ACC112 (cell line): Measurements from ENCODE around the gene ME1.
"Not testable (repeated sequence)": the region's sequence is repeated elsewhere in the genome, so short reads cannot be mapped to it uniquely, and the experiment has no call there.

ENCODE experiments used
- H2AFZ ChIP-seq: fragments of 200-600 bp; sonication (generic); one replicate; pipeline ENCODE4 v1.6.0; 2017; ENCODE audit warnings: antibody characterized with exemption, low read length; ENCODE audit not compliant: unreplicated experiment
- H3K27ac ChIP-seq: fragments of 200-600 bp; sonication (generic); 2 replicates; pipeline ENCODE4 v1.5.1; 2014; ENCODE audit warnings: low read depth, mild to moderate bottlenecking, antibody characterized with exemption, low read length, moderate library complexity
- H3K27me3 ChIP-seq: fragments of 200-600 bp; sonication (generic); 2 replicates; pipeline ENCODE4 v1.6.1; 2014; ENCODE audit warnings: mild to moderate bottlenecking, antibody characterized with exemption, low read length, moderate library complexity, mixed read lengths; ENCODE audit not compliant: insufficient read depth
- H3K36me3 ChIP-seq: fragments of 200-600 bp; sonication (generic); 2 replicates; pipeline ENCODE4 v1.6.1; 2016; ENCODE audit warnings: mild to moderate bottlenecking, antibody characterized with exemption, low read length, moderate library complexity, mixed read lengths; ENCODE audit not compliant: insufficient read depth
- H3K4me1 ChIP-seq: fragments of 200-600 bp; sonication (generic); one replicate; pipeline ENCODE4 v1.6.1; 2016; ENCODE audit warnings: low read length, mixed read lengths; ENCODE audit not compliant: insufficient read depth, unreplicated experiment, control insufficient read depth
- H3K4me3 ChIP-seq: fragments of 200-600 bp; sonication (generic); 2 replicates; pipeline ENCODE4 v1.5.1; 2014; ENCODE audit warnings: mild to moderate bottlenecking, low read depth, low read length
- H3K79me2 ChIP-seq: fragments of 200-600 bp; sonication (generic); one replicate; pipeline ENCODE4 v1.6.0; 2016; ENCODE audit warnings: low read length; ENCODE audit not compliant: control insufficient read depth, unreplicated experiment, insufficient read depth

The ME1 gene

GRCh38 chr6:83362349-83362748 is 68.5 kb downstream of the ME1 start:
- H3K4me3 ChIP-seq, H2AFZ ChIP-seq, H3K79me2 ChIP-seq, H3K36me3 ChIP-seq, H3K27me3 ChIP-seq, H3K27ac ChIP-seq, H3K4me1 ChIP-seq: not testable (repeated sequence)

- no peak overlapping the region for H2AFZ ChIP-seq
- no peak overlapping the region for H3K27ac ChIP-seq
- H3K27me3 ChIP-seq, result no peaks in the 10 kb centered on the region
- H3K4me1 ChIP-seq, result peaks cover 14% of the 10 kb centered on the region
- H3K79me2 ChIP-seq, result no peaks in the 10 kb centered on the region
- H3K4me3 ChIP-seq, result no peak overlapping the region
- H3K36me3 ChIP-seq, result peaks cover 7% of the 10 kb centered on the region; the same call in 1 of the 2 replicates
Measured at GRCh38 chr6:83359638-83360037, 71.2 kb downstream of the ME1 start.

GRCh38 chr6:83354747-83355146 is 76.1 kb downstream of the ME1 start:
- Histone ChIP-seq H3K27ac (no peak overlapping the region), H3K36me3 (peaks cover 2% of the 10 kb centered on the region; the same call in 1 of the 2 replicates), H3K4me1 (peaks cover 14% of the 10 kb centered on the region), H3K4me3 (no peak overlapping the region), H3K27me3 (no peaks in the 10 kb centered on the region), H3K79me2 (no peaks in the 10 kb centered on the region), H2AFZ (no peak overlapping the region)

- no peak overlapping the region for H3K4me3 ChIP-seq
- H3K27ac ChIP-seq, result no peak overlapping the region
- no peaks in the 10 kb centered on the region for H3K79me2 ChIP-seq
- H3K36me3 ChIP-seq, result no peaks in the 10 kb centered on the region
- no peak overlapping the region for H2AFZ ChIP-seq
- peaks cover 14% of the 10 kb centered on the region for H3K4me1 ChIP-seq
- no peaks in the 10 kb centered on the region for H3K27me3 ChIP-seq
Measured at GRCh38 chr6:83352424-83353061, 78.3 kb downstream of the ME1 start.

- no peak overlapping the region for H2AFZ ChIP-seq
- peaks cover 11% of the 10 kb centered on the region; the same call in 1 of the 2 replicates for H3K36me3 ChIP-seq
Measured at GRCh38 chr6:83343121-83343520, 87.7 kb downstream of the ME1 start.

GRCh38 chr6:83341765-83342164 is 89.1 kb downstream of the ME1 start:
- Histone ChIP-seq H3K4me1 (no peaks in the 10 kb centered on the region), H2AFZ (no peak overlapping the region), H3K4me3 (no peak overlapping the region), H3K36me3 (peaks cover 11% of the 10 kb centered on the region; the same call in 1 of the 2 replicates), H3K27me3 (no peaks in the 10 kb centered on the region), H3K27ac (no peak overlapping the region), H3K79me2 (no peaks in the 10 kb centered on the region)

More at GRCh38 chr6:83343121-83343520, 87.7 kb downstream of the ME1 start:
- Histone ChIP-seq H3K4me1 (no peaks in the 10 kb centered on the region), H3K27me3 (no peaks in the 10 kb centered on the region), H3K27ac (no peak overlapping the region), H3K4me3 (no peak overlapping the region), H3K79me2 (no peaks in the 10 kb centered on the region)

- not testable (repeated sequence) for H3K79me2 ChIP-seq, H2AFZ ChIP-seq, H3K4me3 ChIP-seq, H3K36me3 ChIP-seq, H3K4me1 ChIP-seq, H3K27ac ChIP-seq, H3K27me3 ChIP-seq
Measured at GRCh38 chr6:83333916-83334315, 96.9 kb downstream of the ME1 start.

- Histone ChIP-seq H3K36me3 (no peaks in the 10 kb centered on the region), H3K4me1 (no peaks in the 10 kb centered on the region), H3K27ac (no peak overlapping the region), H3K27me3 (no peaks in the 10 kb centered on the region), H3K79me2 (no peaks in the 10 kb centered on the region), H2AFZ (no peak overlapping the region), H3K4me3 (no peak overlapping the region)
Measured at GRCh38 chr6:83333500-83333899, 97.4 kb downstream of the ME1 start.

- no peaks in the 10 kb centered on the region for H3K79me2 ChIP-seq
Measured at GRCh38 chr6:83314693-83315092, 116.2 kb downstream of the ME1 start.

GRCh38 chr6:83313882-83314281 is 117.0 kb downstream of the ME1 start:
- H3K27ac ChIP-seq, result no peak overlapping the region
- H3K79me2 ChIP-seq, result no peaks in the 10 kb centered on the region
- H3K36me3 ChIP-seq, result no peaks in the 10 kb centered on the region
- no peak overlapping the region for H2AFZ ChIP-seq
- no peak overlapping the region for H3K4me3 ChIP-seq
- no peaks in the 10 kb centered on the region for H3K27me3 ChIP-seq
- peaks cover 10% of the 10 kb centered on the region for H3K4me1 ChIP-seq

More at GRCh38 chr6:83314693-83315092, 116.2 kb downstream of the ME1 start:
- H3K27ac ChIP-seq, result no peak overlapping the region
- H3K4me1 ChIP-seq, result peaks cover 3% of the 10 kb centered on the region
- H2AFZ ChIP-seq, result no peak overlapping the region
- H3K4me3 ChIP-seq, result no peak overlapping the region
- no peaks in the 10 kb centered on the region for H3K27me3 ChIP-seq
- H3K36me3 ChIP-seq, result no peaks in the 10 kb centered on the region

- no peak overlapping the region for H3K27ac ChIP-seq
- H3K4me1 ChIP-seq, result peaks cover 12% of the 10 kb centered on the region
- no peaks in the 10 kb centered on the region for H3K36me3 ChIP-seq
- H2AFZ ChIP-seq, result no peak overlapping the region
- H3K79me2 ChIP-seq, result no peaks in the 10 kb centered on the region
- H3K4me3 ChIP-seq, result no peak overlapping the region
- H3K27me3 ChIP-seq, result no peaks in the 10 kb centered on the region
Measured at GRCh38 chr6:83311231-83311630, 119.6 kb downstream of the ME1 start.
